ENCODE measurements around the gene IQCH. TPM values are rescaled to one million over a fixed set of nuclear protein-coding genes. Genes with fewer than 3 reads are reported as not detected.

IQCH gene
- total RNA-seq, 1 donor from 2014 or later, result 2.8 TPM

DNA sequence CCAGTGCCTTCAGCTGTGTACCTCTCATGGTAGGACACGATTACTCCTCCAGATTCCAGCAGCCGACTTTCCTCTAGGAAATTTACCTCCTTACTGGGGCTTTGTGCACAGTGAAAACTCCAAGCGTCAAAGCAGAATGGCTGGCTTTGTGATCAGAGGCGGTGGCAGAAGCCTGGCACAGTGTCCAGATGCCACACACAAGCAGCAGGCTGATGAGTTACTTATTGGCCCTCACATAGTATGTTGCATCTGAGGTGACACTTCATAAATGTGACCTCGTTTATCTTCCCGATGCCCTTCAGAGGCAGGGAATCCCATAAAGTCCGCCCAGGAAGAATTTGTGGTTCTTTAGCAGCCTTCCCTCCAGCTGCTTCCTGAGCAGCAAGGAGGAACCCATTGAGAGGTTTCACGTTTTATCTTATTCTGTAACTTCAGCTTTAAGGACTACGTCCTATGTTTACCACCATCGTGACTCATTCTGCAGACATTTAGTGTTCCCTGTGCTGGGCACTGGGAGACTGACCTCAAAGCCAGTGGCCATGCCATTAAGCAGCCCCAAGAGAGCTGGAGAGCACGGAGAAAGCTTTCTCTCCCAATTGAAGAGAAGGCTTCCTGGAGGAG lies 159.3 kb downstream of the IQCH start:
- DNase-seq (ENCODE audit: low read depth, low spot score), result no peak
- Mint-ChIP-seq H3K27ac (ENCODE audit: unreplicated experiment) (peak overlapping the region; percentile 3), H3K4me3 (no peak overlapping the region), H3K4me1 (peaks cover 19% of the 10 kb centered on the region), H3K9me3 (no peaks in the 10 kb centered on the region), H3K36me3 (ENCODE audit: low read depth) (no peaks in the 10 kb centered on the region), H3K27me3 (ENCODE audit: low read depth) (no peaks in the 10 kb centered on the region)
- TF ChIP-seq, protein P1, sequence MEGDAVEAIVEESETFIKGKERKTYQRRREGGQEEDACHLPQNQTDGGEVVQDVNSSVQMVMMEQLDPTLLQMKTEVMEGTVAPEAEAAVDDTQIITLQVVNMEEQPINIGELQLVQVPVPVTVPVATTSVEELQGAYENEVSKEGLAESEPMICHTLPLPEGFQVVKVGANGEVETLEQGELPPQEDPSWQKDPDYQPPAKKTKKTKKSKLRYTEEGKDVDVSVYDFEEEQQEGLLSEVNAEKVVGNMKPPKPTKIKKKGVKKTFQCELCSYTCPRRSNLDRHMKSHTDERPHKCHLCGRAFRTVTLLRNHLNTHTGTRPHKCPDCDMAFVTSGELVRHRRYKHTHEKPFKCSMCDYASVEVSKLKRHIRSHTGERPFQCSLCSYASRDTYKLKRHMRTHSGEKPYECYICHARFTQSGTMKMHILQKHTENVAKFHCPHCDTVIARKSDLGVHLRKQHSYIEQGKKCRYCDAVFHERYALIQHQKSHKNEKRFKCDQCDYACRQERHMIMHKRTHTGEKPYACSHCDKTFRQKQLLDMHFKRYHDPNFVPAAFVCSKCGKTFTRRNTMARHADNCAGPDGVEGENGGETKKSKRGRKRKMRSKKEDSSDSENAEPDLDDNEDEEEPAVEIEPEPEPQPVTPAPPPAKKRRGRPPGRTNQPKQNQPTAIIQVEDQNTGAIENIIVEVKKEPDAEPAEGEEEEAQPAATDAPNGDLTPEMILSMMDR (conservative IDR thresholded peaks at IDR 0.05), result no peak

DNA sequence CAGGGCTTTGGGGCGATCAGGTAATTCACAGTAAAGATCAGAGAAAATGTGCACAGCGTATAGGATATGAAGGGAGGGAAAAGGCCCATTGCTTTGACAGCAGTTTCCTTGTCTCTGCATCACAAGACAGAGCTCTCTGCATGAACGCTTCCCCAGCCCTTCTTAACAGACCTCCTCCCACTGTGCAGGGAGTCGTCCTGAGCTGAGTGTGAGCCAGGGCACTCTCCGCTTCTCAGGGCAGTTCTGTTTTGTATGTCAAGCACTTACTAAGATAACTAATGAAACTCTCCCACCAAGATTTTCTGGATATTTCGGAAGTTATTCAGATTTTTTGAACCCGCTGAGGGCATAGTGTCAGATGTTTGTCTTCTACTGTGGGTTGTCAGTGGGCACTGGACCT lies 160.6 kb downstream of the IQCH start:
- peaks cover 13% of the 10 kb centered on the region for H3K4me1 Mint-ChIP-seq
- no peaks in the 10 kb centered on the region for H3K9me3 Mint-ChIP-seq
- no peaks in the 10 kb centered on the region for H3K36me3 Mint-ChIP-seq (ENCODE audit: low read depth)
- no peak overlapping the region for H3K4me3 Mint-ChIP-seq
- no peaks in the 10 kb centered on the region for H3K27me3 Mint-ChIP-seq (ENCODE audit: low read depth)
- TF ChIP-seq, protein P1 (conservative IDR thresholded peaks at IDR 0.05), result no peak
- no peak overlapping the region for H3K27ac Mint-ChIP-seq (ENCODE audit: unreplicated experiment)
- no peak for DNase-seq (ENCODE audit: low read depth, low spot score)

DNA sequence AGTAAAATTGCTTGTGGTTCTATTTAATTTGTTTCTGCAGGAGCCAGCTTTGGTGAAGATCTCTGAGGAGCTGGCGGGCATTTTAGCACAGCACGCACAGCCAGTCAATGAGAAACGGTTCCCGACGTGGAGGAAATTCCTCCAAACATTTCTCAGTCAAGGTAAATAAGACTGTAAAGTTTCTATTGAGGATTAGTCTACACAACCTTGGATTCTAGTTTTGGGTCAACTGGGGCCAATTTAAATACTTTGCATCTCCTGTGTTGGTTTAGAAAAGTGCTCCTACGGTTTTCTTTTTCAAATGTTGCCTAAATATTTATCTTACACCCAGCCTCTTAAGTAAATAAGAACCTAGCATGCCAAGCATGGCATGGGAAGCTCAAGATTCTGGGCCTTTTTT lies 162.3 kb downstream of the IQCH start:
- TF ChIP-seq, protein P1 (conservative IDR thresholded peaks at IDR 0.05), result no peak
- Mint-ChIP-seq H3K4me1 (peaks cover 13% of the 10 kb centered on the region), H3K9me3 (no peaks in the 10 kb centered on the region), H3K27ac (ENCODE audit: unreplicated experiment) (no peak overlapping the region), H3K27me3 (ENCODE audit: low read depth) (no peaks in the 10 kb centered on the region), H3K4me3 (no peak overlapping the region), H3K36me3 (ENCODE audit: low read depth) (no peaks in the 10 kb centered on the region)
- no peak for DNase-seq (ENCODE audit: low read depth, low spot score)

DNA sequence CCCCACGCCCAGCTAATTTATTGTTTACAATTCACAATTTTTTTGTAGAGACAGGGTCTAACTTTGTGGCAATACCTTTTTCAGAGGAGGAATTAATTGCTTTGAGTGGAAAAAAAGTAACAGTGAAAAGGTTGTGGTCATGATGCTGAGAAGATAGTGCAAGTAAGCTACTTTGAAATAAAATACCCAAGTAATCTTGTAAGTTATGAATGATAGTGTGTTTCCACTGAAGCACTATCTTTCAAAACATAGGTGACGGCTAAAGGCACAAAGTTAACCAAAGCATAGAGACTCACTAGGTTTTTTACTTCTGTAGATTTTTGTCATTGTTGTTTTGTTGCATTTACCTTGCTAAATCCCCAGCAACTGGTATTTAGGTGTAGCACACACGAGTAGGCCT lies 165.1 kb downstream of the IQCH start:
- no peak for DNase-seq (ENCODE audit: low read depth, low spot score)
- H3K27me3 Mint-ChIP-seq (ENCODE audit: low read depth), result no peaks in the 10 kb centered on the region
- no peaks in the 10 kb centered on the region for H3K9me3 Mint-ChIP-seq
- H3K36me3 Mint-ChIP-seq (ENCODE audit: low read depth), result no peaks in the 10 kb centered on the region
- no peak overlapping the region for H3K27ac Mint-ChIP-seq (ENCODE audit: unreplicated experiment)
- peaks cover 8% of the 10 kb centered on the region for H3K4me1 Mint-ChIP-seq
- TF ChIP-seq, protein P1 (conservative IDR thresholded peaks at IDR 0.05), result no peak
- no peak overlapping the region for H3K4me3 Mint-ChIP-seq

DNA sequence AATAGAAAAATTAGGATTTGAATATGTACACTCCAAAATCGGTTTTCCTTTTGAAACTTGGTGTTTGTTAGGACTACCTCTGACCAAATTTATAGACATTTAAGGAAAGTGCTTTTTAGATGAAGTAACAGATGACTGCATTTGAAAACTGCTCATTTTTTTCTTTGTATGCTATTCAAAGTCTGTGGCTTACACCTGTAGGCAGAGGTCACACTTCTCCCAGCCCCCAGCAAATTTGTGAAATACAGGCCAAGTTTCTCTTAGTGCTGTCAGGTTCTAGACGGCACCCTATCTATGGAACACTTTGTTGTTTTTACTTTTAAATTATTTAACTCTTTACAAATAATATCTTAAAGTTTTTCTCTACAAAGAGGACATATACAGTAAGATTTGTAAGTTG lies 165.6 kb downstream of the IQCH start:
- peaks cover 4% of the 10 kb centered on the region for H3K4me1 Mint-ChIP-seq
- no peaks in the 10 kb centered on the region for H3K9me3 Mint-ChIP-seq
- no peak overlapping the region for H3K4me3 Mint-ChIP-seq
- no peaks in the 10 kb centered on the region for H3K36me3 Mint-ChIP-seq (ENCODE audit: low read depth)
- no peak overlapping the region for H3K27ac Mint-ChIP-seq (ENCODE audit: unreplicated experiment)
- H3K27me3 Mint-ChIP-seq (ENCODE audit: low read depth), result no peaks in the 10 kb centered on the region
- DNase-seq (ENCODE audit: low read depth, low spot score), result no peak
- TF ChIP-seq, protein P1 (conservative IDR thresholded peaks at IDR 0.05), result no peak

All from neural crest cell (in vitro differentiated cells).